ENCODE data around the gene TBK1. TPM values are rescaled to one million over a fixed set of nuclear protein-coding genes. Genes with fewer than 3 reads are reported as not detected.

The TBK1 gene
- total RNA-seq, 2 experiments from 2014 or later, result 22.7 to 29.5 TPM

- Histone ChIP-seq H4K20me1 (ENCODE audit: insufficient read depth, low read length) (no peaks in the 10 kb centered on the region), H2AFZ (ENCODE audit: low read length) (no peak overlapping the region), H3K9me3 (ENCODE audit: low read length) (no peaks in the 10 kb centered on the region), H3K4me1 (ENCODE audit: insufficient read depth, low read length, poor library complexity, severe bottlenecking) (no peaks in the 10 kb centered on the region), H3K79me2 (ENCODE audit: insufficient read depth, low read depth, low read length) (no peaks in the 10 kb centered on the region), H3K4me2 (ENCODE audit: low read length) (no peak overlapping the region), H3K36me3 (ENCODE audit: insufficient read depth, low read length) (peaks cover 96% of the 10 kb centered on the region), H3K4me3 (ENCODE audit: low read depth, low read length, poor library complexity, severe bottlenecking) (no peak overlapping the region), H3K27ac (ENCODE audit: low read depth, low read length, poor library complexity, severe bottlenecking) (no peak overlapping the region), H3K9me2 (ENCODE audit: insufficient read depth, low read length) (no peaks in the 10 kb centered on the region)
- ChIA-PET POLR2A (no interaction called here), CTCF (ENCODE audit: unreplicated experiment) (no interaction called here)
- no peak for DNase-seq (ENCODE audit: low spot score)
- BruUV-seq (replicated peaks), result no TSS peak
- no peak for TF ChIP-seq CTCF (conservative IDR thresholded peaks at IDR 0.05; ENCODE audit: low read length)
- no peak for TF ChIP-seq EZH2phosphoT487 (IDR thresholded peaks at IDR 0.05; ENCODE audit: borderline replicate concordance, low read depth, low read length)
- intact Hi-C loops (cut with micrococcal nuclease; ENCODE audit: unreplicated experiment), result loop anchor here (5.0 kb wide), 1 partner anchor 66 kb away; no protein-coding TSS in a partner anchor
These were observed 41.6 kb downstream of the TBK1 start for GRCh38 chr12:64493513-64493912.

GRCh38 chr12:64494998-64495729 lies 43.2 kb downstream of the TBK1 start:
- Histone ChIP-seq H2AFZ (ENCODE audit: low read length) (no peak overlapping the region), H4K20me1 (ENCODE audit: insufficient read depth, low read length) (no peaks in the 10 kb centered on the region), H3K9me2 (ENCODE audit: insufficient read depth, low read length) (no peaks in the 10 kb centered on the region), H3K27ac (ENCODE audit: low read depth, low read length, poor library complexity, severe bottlenecking) (no peak overlapping the region), H3K9me3 (ENCODE audit: low read length) (no peaks in the 10 kb centered on the region), H3K36me3 (ENCODE audit: insufficient read depth, low read length) (peaks cover 96% of the 10 kb centered on the region), H3K4me3 (ENCODE audit: low read depth, low read length, poor library complexity, severe bottlenecking) (no peak overlapping the region), H3K4me2 (ENCODE audit: low read length) (no peak overlapping the region), H3K4me1 (ENCODE audit: insufficient read depth, low read length, poor library complexity, severe bottlenecking) (no peaks in the 10 kb centered on the region), H3K79me2 (ENCODE audit: insufficient read depth, low read depth, low read length) (no peaks in the 10 kb centered on the region)
- CTCF ChIA-PET (ENCODE audit: unreplicated experiment), result no interaction called here
- TSS peak; percentile 6 for BruUV-seq (replicated peaks)
- POLR2A ChIA-PET, result interaction anchor here (0.6 to 1.5 kb wide), 8 partner anchors 10 to 91 kb away, joined by 3 to 5 read pairs (median 3); no protein-coding TSS in a partner anchor
- TF ChIP-seq CTCF (conservative IDR thresholded peaks at IDR 0.05; ENCODE audit: low read length) (no peak), EZH2phosphoT487 (IDR thresholded peaks at IDR 0.05; ENCODE audit: borderline replicate concordance, low read depth, low read length) (no peak)
- intact Hi-C loops (cut with micrococcal nuclease; ENCODE audit: unreplicated experiment), result loop anchor here (5.0 kb wide), 1 partner anchor 68 kb away; no protein-coding TSS in a partner anchor
- no peak for DNase-seq (ENCODE audit: low spot score)

- TF ChIP-seq CTCF (conservative IDR thresholded peaks at IDR 0.05; ENCODE audit: low read length) (no peak), EZH2phosphoT487 (IDR thresholded peaks at IDR 0.05; ENCODE audit: borderline replicate concordance, low read depth, low read length) (no peak)
- no peaks in the 10 kb centered on the region for H3K79me2 ChIP-seq (ENCODE audit: insufficient read depth, low read depth, low read length)
- CTCF ChIA-PET (ENCODE audit: unreplicated experiment), result no interaction called here
- H3K4me2 ChIP-seq (ENCODE audit: low read length), result no peak overlapping the region
- no peak overlapping the region for H3K4me3 ChIP-seq (ENCODE audit: low read depth, low read length, poor library complexity, severe bottlenecking)
- H3K4me1 ChIP-seq (ENCODE audit: insufficient read depth, low read length, poor library complexity, severe bottlenecking), result no peaks in the 10 kb centered on the region
- H3K27ac ChIP-seq (ENCODE audit: low read depth, low read length, poor library complexity, severe bottlenecking), result no peak overlapping the region
- no peaks in the 10 kb centered on the region for H3K9me2 ChIP-seq (ENCODE audit: insufficient read depth, low read length)
- intact Hi-C loops (cut with micrococcal nuclease; ENCODE audit: unreplicated experiment), result no loop called here
- H3K9me3 ChIP-seq (ENCODE audit: low read length), result no peaks in the 10 kb centered on the region
- H4K20me1 ChIP-seq (ENCODE audit: insufficient read depth, low read length), result no peaks in the 10 kb centered on the region
- H3K36me3 ChIP-seq (ENCODE audit: insufficient read depth, low read length), result peaks cover 96% of the 10 kb centered on the region
- DNase-seq (ENCODE audit: low spot score), result no peak
- BruUV-seq (replicated peaks), result no TSS peak
- H2AFZ ChIP-seq (ENCODE audit: low read length), result no peak overlapping the region
- POLR2A ChIA-PET, result interaction anchor here (0.7 to 1.5 kb wide), 2 partner anchors 8 to 95 kb away, joined by 3 to 4 read pairs; no protein-coding TSS in a partner anchor
These were observed 45.0 kb downstream of the TBK1 start for GRCh38 chr12:64496839-64497400.

Data from OCI-LY7 (cell line).